ENCODE results near the gene LDLRAD3. TPM values are rescaled to one million over a fixed set of nuclear protein-coding genes. Genes with fewer than 3 reads are reported as not detected.

The LDLRAD3 gene
- total RNA-seq, 1 experiment from 2014 or later = 12.1 TPM

DNA sequence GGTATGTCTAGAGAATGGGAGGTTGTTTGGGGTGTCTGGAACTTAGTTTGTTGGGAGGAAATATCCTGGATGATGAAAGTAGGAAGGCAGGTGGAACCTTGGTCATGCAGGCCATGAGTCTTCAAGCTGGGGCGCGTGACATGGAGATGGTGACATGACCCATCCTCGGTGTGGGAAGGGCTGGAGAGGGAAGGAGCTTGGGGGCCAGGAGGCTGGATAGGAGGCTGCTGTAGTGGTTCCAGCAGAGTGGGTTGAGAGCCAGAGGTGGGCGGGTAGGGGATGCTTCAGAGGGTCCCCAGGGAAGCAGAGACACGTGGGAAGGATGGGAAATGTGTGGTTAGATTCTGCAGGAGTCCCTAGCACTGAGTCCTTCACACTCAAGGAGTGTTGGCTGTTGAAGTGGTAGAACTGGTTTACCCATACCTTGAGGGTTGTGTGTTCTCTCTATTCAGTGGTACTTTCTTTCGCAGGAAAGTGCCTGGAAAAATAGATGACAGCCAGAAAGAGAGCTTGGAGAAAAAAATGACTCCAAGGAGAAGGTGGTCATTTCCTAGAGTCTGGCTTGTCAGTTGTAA lies 56.8 kb downstream of the LDLRAD3 start:
- Histone ChIP-seq H3K23ac (ENCODE audit: insufficient read length, low read depth, low read length) (no peak overlapping the region), H4K91ac (ENCODE audit: insufficient read length, low read depth, low read length) (no peak overlapping the region), H3K79me1 (ENCODE audit: insufficient read depth, low read depth, low read length, poor library complexity, severe bottlenecking) (peaks cover 3% of the 10 kb centered on the region), H2AK5ac (ENCODE audit: insufficient read length, low read length) (no peak overlapping the region), H2AFZ (ENCODE audit: low read length) (no peak overlapping the region), H3K79me2 (ENCODE audit: insufficient read depth, low read length) (no peaks in the 10 kb centered on the region), H3K27me3 (ENCODE audit: insufficient read depth, low read length) (no peaks in the 10 kb centered on the region), H3K56ac (ENCODE audit: insufficient read length, low read depth, low read length) (no peak overlapping the region), H2BK15ac (ENCODE audit: low read depth, low read length) (no peak overlapping the region), H2BK12ac (ENCODE audit: insufficient read length, low read depth, low read length) (no peak overlapping the region), H3K4me1 (ENCODE audit: insufficient read depth, low read length) (peaks cover 15% of the 10 kb centered on the region; the same call in 1 of the 2 replicates), H3K27ac (ENCODE audit: insufficient read length, low read depth, low read length) (no peak overlapping the region), H4K8ac (replicated peaks; ENCODE audit: insufficient read length, low read depth, low read length) (no peak overlapping the region), H4K5ac (ENCODE audit: insufficient read length, low read depth, low read length) (no peak overlapping the region), H4K20me1 (ENCODE audit: control insufficient read depth, insufficient read depth, insufficient read length) (no peaks in the 10 kb centered on the region), H3K14ac (ENCODE audit: insufficient read depth, low read length) (0 out of 2 replicates have a peak overlapping the region, but pooled peaks have one; percentile 1), H3K4ac (ENCODE audit: low read depth, low read length) (no peak overlapping the region), H2BK20ac (ENCODE audit: low read depth, low read length, poor library complexity, severe bottlenecking) (no peak overlapping the region), H3K18ac (ENCODE audit: insufficient read length, low read depth, low read length) (no peak overlapping the region), H3K4me2 (ENCODE audit: insufficient read depth, insufficient read length, low read length) (no peak overlapping the region), H3K23me2 (ENCODE audit: insufficient read length, low read depth, low read length, poor library complexity, severe bottlenecking) (no peaks in the 10 kb centered on the region), H3K9ac (ENCODE audit: extremely low read depth, insufficient read length, low read length) (no peak overlapping the region), H2BK5ac (ENCODE audit: insufficient read length, low read length) (no peak overlapping the region), H2BK120ac (ENCODE audit: low read depth, low read length, poor library complexity, severe bottlenecking) (no peak overlapping the region), H3T11ph (ENCODE audit: low read length) (no peak overlapping the region), H3K9me3 (ENCODE audit: control insufficient read depth, low read depth, low read length) (peaks cover 5% of the 10 kb centered on the region)
- Mint-ChIP-seq H3K4me3 (no peak overlapping the region), H3K27ac (peak overlapping the region in 2 of 3 experiments; percentile 1 to 27; a peak in 2 of 7 replicates), H3K27me3 (ENCODE audit: low read depth) (0 out of 2 replicates have a peak, but pooled peaks cover 2% of the 10 kb centered on the region), H3K4me1 (peaks cover 31 to 50% of the 10 kb centered on the region in 2 experiments), H3K36me3 (ENCODE audit: insufficient read depth in 1 of 3, low read depth in 3 of 3) (peaks cover 20 to 28% (median 24%) of the 10 kb centered on the region in 3 experiments), H3K9me3 (peaks cover 22 to 24% of the 10 kb centered on the region in 2 experiments)
- no peak for DNase-seq
- WGBS (ENCODE audit: extremely low coverage, insufficient read length, low lambda C conversion rate) = no CpG with 5 or more reads among the region's 6 CpGs
- TF ChIP-seq, protein P1, sequence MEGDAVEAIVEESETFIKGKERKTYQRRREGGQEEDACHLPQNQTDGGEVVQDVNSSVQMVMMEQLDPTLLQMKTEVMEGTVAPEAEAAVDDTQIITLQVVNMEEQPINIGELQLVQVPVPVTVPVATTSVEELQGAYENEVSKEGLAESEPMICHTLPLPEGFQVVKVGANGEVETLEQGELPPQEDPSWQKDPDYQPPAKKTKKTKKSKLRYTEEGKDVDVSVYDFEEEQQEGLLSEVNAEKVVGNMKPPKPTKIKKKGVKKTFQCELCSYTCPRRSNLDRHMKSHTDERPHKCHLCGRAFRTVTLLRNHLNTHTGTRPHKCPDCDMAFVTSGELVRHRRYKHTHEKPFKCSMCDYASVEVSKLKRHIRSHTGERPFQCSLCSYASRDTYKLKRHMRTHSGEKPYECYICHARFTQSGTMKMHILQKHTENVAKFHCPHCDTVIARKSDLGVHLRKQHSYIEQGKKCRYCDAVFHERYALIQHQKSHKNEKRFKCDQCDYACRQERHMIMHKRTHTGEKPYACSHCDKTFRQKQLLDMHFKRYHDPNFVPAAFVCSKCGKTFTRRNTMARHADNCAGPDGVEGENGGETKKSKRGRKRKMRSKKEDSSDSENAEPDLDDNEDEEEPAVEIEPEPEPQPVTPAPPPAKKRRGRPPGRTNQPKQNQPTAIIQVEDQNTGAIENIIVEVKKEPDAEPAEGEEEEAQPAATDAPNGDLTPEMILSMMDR (conservative IDR thresholded peaks at IDR 0.05) = no peak
